Superior temporal gyrus (tissue), 1 donor: ENCODE data around the gene FBN1.

Experiments used
- DNase-seq: peaks from one replicate; pipeline ENCODE4 v3.0.0-alpha.2; 2016; ENCODE audit errors: extremely low spot score

FBN1 gene

DNA sequence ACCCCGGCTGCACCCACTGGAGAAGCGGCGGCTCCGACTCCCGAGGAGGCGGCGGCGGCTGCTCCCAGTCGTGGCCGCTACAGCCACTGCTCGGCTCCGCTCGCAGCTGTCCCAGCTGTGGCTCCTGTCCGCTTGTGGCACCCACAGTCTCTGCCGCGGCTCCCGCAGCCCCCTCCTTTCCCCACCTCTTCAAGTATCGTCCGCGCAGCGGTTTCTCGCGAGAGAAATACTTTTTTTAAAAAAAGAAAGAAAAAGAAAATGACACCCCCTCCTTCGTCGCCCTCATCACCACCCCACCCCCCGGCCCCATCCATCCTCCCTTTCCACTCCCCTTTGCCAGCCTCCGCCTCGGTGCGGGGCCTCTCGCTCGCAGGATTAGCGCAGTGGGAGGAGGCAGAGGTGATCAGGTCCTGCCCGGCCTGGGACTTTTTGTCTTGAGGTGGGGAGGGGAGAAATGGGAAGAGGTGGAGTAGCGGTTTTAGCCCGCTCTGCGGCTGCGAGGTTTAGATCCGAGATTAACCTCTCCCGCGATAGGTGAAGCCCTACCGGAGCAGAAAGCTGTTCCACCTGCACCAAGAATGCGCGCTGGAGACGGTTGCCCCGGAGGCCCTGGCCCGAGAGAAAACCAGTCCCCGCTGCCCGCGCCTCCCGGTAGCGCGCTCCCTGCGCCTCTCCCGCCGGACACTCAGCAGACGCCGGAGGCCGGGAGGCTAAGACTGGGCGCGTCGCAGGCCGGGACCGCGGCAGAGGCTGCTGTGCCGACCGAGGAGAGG is at the start of gene FBN1:
Gene FBN1 (minus strand): TSS at position 152 of the 773 bp plus-strand sequence. CDS start 940 bp downstream, outside the sequence.
- DNase-seq = peak; percentile 74

DNA sequence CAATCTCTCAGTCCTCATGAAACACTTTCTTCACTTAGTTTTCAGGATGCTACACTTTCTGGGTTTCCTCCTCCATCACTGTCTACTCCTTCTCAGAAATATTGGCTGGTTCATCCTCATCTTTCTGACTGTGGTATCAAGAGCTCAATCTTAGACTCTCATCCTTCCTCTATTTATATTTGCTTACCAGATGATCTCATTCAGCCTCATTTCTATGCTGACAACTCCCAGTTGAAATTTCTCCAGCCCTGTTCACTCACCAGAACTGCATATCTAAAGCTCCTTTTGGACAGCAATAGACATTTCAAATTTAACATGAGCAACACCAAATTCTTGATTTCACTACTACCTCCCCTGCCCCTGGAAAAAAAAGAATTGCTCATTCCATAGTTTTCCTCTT is 48.0 kb upstream of the FBN1 start:
- no peak for DNase-seq

DNA sequence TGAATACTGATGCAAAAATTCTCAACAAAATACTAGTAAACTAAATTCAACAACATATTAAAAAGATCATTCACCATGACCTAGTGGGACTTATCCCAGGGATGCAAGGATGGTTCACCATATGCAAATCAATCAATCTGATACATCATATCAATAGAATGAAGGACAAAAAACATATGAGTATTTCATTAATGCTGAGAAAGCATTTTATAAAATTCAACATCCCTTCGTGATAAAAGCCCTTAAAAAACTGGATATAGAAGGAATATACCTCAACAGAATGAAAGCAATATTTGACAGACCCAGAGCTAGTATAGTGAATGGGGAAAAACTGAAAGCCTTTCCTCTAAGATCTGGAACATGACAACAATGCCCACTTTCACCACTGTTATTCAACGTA is 43.0 kb upstream of the FBN1 start:
- DNase-seq = no peak

DNA sequence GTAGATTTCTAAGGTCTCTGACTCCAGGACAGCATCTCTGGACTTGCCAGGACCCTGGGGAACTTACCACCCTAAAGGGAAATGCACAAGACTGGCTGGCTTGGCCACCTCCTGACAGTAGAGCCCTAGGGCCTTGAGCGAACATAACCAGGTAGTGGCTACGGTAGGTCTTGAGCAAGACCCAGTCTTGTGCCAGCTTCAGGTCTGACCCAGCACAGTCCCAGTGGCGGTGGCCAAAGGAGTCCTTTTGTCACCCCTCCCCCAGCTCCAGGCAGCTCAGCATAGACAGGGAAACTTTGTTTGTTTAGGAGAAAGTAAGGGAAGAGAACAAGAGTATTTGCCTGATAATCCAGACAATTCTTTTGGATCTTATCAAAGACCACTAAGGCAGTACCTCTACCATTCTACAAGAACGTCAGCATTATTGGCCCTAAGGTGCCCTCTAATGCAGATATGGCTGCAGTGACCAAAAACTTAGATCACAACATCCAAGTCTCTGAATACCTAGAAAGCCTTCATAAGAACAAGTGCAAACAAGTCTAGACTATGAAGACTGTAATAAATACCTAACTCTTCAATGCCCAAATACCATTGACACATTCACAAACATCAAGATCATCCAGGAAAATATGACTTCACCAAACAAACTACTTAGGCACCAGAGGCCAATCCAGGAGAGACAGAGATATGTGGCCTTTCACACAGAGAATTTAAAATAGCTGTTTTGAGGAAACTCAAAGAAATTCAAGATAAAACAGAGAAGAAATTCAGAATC is 38.7 kb upstream of the FBN1 start:
- no peak for DNase-seq

DNA sequence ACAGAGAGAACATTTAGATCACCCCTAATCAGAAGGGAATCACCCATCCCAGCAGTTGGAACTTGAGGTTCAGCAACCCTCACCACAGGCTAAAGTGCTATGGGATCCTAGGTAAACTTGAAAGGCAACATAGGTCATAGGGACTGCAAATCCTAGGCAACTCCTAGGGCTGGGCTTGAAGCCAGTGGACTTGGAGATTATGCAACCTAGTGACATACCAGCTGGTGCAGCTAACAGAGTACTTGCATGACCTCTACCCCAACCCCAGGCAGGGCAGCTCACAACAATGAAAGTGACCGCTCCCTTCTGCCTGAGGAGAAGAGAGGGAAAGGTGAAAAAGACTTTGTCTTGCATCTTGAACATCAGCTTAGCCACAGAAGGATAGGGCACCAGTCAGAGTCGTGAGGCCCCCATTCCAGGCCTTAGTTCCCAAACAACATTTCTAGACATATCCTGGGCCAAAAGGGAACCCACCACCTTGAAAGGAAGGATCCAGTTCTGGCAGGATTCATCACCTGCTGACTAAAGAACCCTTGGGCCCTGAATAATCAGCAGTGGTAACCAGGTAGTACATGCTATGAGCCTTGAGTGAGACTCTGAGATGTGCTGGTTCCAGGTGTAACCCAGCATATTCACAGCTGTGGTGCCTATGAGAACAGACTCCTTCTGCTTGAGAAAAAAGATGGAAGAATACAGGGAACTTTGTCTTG is 37.6 kb upstream of the FBN1 start:
- no peak for DNase-seq

DNA sequence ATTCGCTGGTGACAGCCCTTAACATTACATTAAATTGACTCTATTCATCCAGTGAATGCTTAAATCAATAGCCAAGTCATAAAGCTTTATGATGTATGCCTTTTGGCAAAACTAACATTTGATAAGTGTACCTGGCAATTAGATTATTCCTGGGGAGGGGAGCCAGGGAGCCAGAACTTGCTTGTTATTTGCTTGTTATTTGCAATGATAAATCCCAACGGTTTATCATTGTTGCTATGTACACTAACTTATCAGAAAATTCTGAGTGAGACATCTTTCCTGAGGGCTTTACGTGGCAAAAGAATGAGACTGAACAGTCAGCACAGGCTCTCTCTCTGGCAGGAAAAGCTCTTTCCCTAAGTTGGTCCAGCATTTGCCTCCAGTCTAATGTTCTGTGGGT is 35.8 kb upstream of the FBN1 start:
- no peak for DNase-seq

DNA sequence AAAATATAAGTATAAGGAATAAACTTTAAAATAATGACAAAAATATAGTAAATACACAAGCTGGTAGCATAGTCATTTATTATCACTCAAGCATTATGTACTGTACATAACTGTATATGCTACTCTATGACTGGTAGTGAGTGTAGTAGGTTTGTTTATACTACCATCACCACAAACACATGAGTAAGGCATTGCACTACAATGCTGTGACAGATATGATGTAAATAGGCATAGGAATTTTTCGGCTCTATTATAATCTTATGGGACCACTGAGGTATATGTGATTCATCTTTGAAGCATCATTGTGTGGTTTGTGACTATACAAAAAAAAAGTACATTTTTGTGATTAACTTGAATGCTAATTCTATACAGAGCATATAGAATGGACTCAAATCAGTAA is 35.3 kb upstream of the FBN1 start:
- no peak for DNase-seq

DNA sequence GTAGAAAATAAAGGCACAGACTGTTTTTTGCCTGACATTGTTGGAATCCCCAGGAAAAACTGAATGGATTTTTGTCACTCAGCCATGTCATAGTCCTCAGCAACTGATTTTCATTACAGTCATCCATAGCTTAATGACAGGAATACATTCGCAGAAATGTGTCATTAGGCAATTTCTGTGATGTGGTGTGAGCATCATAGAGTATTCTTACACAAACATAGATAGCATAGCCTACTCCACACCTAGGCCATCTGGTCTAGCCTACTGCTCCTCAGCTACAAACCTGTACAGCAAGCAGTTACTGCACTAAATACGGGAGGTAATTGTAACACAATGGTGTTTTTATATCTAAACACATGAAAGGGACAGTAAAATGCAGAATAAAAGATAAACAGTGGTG is 34.4 kb upstream of the FBN1 start:
- DNase-seq = no peak

DNA sequence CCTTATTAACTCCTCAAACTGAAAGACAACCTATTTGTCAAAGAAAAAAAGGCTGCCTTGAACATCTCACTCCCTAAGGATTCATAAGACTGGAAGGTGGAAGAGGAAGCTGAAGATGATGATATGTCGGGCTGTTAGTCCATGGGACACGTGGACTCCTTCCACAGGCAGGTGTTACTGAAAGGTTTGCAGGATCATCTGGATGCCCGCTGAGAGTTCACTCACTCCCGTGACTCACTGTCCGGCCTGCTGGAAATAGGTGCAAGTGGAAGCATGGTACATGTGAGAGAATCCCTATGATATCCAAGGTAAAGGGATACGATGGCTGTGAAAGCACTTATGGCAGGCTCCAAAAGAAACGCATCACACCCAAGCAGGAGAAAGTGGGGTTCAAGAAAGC is 33.3 kb upstream of the FBN1 start:
- DNase-seq = no peak

DNA sequence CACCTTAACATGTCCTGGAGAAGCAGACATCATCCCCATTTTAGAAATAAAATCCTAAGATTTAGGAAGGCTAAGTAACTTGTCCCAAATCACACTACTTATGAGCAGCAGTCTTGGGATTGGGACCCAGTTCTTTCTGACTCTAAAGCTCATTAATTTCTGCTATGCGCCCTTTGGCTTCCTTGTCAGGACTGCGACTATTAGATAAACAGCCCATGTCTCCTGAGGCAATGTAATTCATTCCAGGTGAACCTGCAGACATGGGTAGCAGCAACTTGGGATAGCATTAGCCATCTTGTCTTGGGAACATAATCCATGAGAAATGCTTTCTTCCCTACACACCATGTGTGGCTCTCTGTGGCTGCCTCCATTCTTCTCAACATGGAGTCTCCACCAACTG is 32.3 kb upstream of the FBN1 start:
- DNase-seq = no peak

DNA sequence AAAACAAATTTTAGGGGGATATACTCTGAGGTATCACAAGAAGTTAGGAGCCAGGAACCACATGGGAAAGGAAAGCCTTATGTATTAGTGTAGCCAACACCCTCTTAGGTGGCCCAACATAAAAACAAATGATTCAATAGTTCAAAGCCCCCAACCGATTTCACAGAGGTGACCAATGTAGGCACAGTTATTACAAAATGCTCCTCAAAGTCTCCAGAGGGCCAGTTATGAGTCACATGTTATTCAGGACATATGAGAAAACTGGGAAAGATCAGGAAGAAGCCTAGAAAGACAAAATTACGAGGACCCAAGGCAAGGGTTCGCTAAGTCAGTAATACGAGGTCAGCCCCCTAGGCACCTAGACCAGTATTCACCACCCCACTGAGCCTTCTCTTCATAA is 29.9 kb upstream of the FBN1 start:
- no peak for DNase-seq

DNA sequence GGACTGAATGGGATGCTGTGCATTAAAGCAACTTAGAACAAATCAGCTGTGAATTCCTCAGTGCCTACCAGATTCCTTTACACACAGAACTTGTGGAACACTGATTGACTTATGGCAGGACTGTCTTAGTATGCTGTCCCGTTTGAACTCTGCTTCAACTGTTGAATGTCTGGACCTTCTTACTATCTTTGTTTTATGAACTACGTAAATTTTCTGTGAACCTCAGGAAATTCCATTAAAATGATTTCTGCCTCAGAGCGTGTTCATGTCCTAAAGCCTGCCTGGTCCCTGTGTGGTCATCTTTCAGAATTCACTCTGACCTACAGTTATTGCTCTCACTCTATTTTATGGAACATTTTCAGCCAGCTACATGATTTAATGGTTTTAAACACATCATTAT is 29.4 kb upstream of the FBN1 start:
- no peak for DNase-seq

DNA sequence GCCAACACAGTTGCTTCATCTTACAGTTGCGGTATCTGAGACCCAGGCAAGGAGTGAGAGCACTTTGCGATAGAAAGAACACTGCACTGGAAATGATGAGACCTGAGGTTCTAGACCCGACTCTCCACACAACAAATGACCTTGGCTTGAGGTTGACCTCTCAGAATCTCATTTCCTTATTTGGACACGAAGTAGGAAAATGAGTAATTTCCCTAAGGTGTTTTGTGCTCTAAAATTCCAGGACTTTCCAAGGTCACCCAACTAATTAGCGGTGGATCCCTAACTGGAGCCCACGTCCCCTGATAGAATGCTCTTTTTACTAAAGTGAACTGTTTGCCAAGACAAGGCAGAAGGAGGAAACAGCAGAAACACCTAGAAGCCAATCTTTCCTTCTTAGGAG is 26.7 kb upstream of the FBN1 start:
- DNase-seq = no peak

DNA sequence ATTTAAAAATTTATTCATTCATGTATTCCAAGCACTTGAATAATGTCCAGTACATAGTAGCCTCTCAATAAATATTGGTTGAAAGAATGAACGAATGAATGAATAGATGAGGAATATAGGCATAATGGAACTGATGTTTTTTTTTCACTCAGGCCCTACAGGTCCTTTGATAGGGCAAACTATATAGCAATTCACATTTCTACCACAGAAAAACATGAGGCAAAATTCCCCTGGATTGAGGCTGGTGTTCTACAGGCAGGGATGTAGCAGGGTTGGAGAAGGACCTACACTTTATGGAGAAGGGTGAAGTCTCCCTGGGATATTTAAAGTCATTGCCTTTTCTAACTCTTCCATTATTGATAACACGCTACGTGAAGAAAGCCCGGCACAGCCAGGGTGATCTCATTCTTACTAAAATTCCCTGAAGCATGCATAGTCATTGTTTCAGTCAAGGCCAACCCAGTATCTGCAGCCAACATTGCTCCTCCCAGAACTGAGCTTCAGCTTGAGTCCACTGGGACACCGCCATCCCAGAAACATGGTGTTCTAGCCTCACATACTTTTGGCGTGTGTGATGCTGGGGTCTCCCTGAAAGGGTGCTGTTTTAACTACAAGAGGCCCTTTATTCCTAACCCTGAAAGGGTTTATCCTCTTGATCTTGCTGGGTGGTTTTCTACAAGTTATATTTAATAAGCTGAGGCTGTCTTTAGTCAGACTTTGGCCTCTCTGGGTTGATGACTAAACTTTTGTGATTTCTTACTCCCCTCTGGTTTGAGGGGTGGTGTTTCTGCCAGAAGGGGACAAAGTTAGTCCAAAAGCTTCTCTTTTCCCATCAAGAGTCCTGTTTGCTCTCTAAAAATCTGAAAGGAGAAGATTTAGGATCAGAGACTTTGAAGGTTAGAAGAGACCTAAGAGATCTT is 25.9 kb upstream of the FBN1 start:
- DNase-seq = no peak

DNA sequence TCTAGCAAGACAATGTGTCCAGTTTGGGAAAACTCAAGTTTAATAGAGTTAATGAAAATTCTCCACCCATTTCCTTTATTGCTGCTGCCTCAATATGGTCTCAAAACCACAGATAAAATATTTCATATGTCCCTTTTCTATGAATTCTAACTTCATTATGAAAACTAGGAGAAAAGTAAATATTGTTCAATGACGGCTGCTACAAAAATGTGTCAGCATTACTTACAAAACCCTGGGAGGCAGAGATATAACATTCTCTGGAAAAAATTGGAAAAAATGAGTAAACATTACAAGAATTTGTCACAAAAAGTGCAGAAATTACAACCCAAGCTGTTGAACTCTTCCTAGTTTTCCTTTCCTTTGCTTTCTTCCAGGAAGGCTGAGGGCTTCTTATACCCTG is 22.2 kb upstream of the FBN1 start:
- no peak for DNase-seq

DNA sequence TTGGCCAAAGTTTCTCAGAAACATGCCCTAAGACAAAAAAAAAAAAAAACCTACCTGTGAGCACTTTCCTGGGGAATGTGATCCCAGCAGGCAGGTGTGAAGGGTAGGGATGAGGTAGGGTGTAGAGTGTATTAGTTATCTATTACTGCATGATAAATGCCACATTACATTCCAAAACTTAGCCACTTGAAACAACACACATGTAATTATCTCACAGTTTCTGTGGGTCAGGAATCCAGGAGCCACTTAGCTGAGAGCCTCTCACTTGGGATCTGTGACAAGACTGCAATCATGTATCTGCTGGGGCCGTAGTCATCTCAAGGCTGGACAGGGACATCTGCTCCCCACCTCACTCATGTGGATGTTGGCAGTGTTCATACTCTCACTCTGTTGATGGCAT is 18.9 kb upstream of the FBN1 start:
- no peak for DNase-seq

DNA sequence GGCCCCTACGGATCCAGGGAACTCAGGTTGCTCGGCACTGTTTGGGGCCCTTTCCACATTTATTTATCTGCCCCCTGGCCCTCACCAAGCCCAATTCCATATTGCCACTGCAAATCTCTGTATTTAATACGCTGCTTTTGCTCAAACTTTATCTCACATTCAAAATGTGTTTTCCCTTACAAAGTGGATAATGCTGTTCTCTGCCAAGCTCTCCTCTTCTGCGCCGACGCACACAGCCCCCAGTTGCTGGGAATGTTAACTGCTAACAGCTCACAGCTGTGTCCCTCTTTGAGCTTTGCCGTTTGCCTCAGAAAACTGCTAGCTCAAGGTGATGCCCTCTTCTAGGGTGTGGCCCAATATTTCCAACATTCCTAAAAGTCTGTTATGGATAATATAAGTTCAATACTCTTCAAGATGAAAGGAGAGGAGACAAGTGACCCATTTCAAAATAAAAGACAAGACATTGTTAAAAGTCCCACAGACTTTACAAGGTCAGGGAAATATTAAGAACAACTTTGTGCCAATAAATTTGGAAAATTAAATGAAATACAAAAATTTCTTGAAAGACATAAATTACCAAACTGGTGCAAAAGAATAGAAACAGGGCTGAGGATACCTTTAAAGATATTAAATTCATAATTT is 12.6 kb upstream of the FBN1 start:
- no peak for DNase-seq

DNA sequence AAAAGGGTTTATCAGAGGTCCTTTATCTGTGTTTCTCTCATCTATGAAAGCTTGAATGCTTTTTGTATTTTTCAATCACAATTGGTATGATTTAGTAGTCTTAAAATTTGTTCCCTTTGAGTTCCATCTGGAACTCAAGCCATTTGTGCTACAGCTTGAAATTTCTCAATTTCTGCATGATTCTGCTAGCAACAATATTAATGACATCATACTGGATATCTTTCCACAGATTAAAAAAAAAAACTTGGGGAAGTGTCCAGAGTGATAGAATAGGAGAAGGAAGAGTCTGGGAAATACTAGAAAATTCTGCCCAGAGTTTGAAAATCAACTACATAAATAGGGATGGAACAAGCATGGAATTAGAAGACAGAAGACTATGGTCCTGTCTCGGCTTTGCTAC is 9.3 kb upstream of the FBN1 start:
- no peak for DNase-seq

DNA sequence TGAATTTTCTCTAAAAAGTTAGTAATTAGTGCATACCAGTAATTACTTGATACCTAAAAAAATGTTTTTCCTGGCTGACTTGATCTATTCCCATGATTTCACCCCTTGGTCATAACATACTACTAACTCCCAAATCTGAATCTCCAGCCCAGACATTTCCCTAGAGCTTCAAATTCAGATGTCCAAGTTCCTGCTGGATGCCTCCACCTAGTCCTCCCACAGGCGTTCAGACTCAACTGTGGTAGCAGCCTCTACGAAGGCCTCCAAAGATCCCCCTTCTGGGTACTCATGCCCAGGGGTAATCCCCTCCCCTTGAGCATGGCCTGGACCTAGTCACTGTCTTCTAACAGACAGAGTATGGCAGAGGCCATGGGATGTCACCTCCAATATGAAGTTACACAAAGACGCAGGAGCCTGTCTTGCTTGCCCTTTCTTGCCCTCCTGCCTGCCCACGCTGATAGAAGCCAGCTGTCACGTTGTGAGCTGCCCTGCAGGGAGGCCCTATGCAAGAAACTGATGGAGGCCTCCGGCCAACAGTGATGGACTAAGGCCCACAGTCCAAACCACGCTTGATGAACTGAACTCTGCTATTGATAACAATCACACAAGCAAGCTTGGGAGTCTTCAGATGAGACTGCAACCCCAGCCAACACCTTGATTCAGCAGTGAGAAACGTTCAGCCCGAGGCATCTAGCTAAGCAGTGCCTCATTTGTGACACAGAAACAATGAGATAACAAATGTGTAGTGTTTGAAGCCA is 8.6 kb upstream of the FBN1 start:
- no peak for DNase-seq

DNA sequence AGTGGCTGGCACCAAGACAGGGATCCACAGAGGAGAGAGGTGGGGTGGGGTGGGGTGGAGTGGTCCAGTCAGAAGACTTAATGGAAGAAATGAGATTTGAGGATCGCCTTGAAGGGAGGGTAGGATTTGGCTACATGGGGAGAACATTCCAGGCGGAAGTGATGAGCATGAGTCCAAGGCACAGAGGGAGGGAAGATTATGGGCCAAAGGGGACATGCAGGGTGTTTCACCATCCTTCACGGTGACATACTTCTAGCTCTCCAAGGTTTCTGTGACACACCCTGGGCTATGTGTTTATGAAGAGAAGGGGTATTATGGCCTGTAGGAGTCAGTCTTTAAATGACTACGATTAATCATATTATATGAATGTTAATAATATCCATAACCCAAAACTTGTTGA is 7.7 kb upstream of the FBN1 start:
- DNase-seq = no peak
